H1 (cell line): ENCODE data around the gene METTL9. TPM values are rescaled to one million over a fixed set of nuclear protein-coding genes. Genes with fewer than 3 reads are reported as not detected.
"Not testable (repeated sequence)": the region's sequence is repeated elsewhere in the genome, so short reads cannot be mapped to it uniquely, and the experiment has no call there.

Source experiments
- CTCF ChIA-PET: fragments of 300-600 bp; sonication (Branson Sonifier 250); formaldehyde crosslinking; loops from one replicate; lab custom pipeline; 2021; ENCODE audit not compliant: partially characterized antibody; lab: Charles Lee
- POLR2A ChIA-PET: fragments of 300-600 bp; sonication (Branson Sonifier 250); formaldehyde crosslinking; loops from one replicate; lab custom pipeline; 2021; ENCODE audit warnings: inconsistent platforms; ENCODE audit not compliant: partially characterized antibody; lab: Charles Lee
- DNase-seq, 2 experiments: peaks; one replicate each; pipeline versions ENCODE4 v3.0.0 to v3.0.0-alpha.2; 2010 to 2022; ENCODE audit warnings: low spot score in 2 of 2, low read depth in 1 of 2, mixed read lengths in 1 of 2
- FAIRE-seq: peaks from 2 replicates; lab custom pipeline; 2011; peaks lifted over from hg19 to GRCh38; lab: Jason Lieb, UNC
- H2AFZ ChIP-seq: 2 replicates; pipeline ENCODE4 v1.8.1; 2012; ENCODE audit warnings: low read length, inconsistent platforms
- H2AK5ac ChIP-seq: 2 replicates; pipeline ENCODE4 v1.6.1; 2013; ENCODE audit warnings: low read depth, low read length
- H2BK120ac ChIP-seq: replicated peaks from 2 replicates; pipeline ENCODE3; 2013; ENCODE audit warnings: low read depth, low read length, inconsistent platforms
- H2BK12ac ChIP-seq: 2 replicates; pipeline ENCODE4 v1.6.1; 2013; ENCODE audit warnings: low read depth, low read length
- H2BK15ac ChIP-seq: 2 replicates; pipeline ENCODE4 v1.6.1; 2013; ENCODE audit warnings: low read length
- H2BK20ac ChIP-seq: 2 replicates; pipeline ENCODE4 v1.6.1; 2013; ENCODE audit warnings: low read length
- H2BK5ac ChIP-seq: 2 replicates; pipeline ENCODE4 v1.6.1; 2013; ENCODE audit warnings: low read depth, low read length
- H3K14ac ChIP-seq: 2 replicates; pipeline ENCODE4 v1.6.1; 2013; ENCODE audit warnings: inconsistent platforms; ENCODE audit not compliant: insufficient read length
- H3K18ac ChIP-seq: 2 replicates; pipeline ENCODE4 v1.6.1; 2013; ENCODE audit warnings: low read length; ENCODE audit errors: extremely low read depth
- H3K23ac ChIP-seq: 2 replicates; pipeline ENCODE4 v1.6.1; 2013; ENCODE audit warnings: inconsistent platforms; ENCODE audit not compliant: insufficient read length
- H3K23me2 ChIP-seq: 2 replicates; pipeline ENCODE4 v1.6.1; 2013; ENCODE audit warnings: low read depth, low read length
- H3K27ac ChIP-seq: 2 replicates; pipeline ENCODE4 v1.6.1; 2011; ENCODE audit warnings: low read depth, low read length, inconsistent platforms
- H3K27me3 ChIP-seq, 4 experiments: replicated peaks in 1 of 4; 1 replicate in 1 of 4; 2 replicates in 3 of 4; pipeline versions ENCODE4 v1.6.1 to v1.8.1; 2011 to 2013; ENCODE audit warnings: low read length in 3 of 4, mild to moderate bottlenecking in 3 of 4, inconsistent platforms in 2 of 4, mixed read lengths in 2 of 4, moderate library complexity in 1 of 4; ENCODE audit not compliant: control insufficient read depth in 3 of 4, insufficient read depth in 3 of 4; ENCODE audit errors: extremely low read depth in 1 of 4
- H3K36me3 ChIP-seq, 4 experiments: 2 replicates each; pipeline versions ENCODE4 v1.6.1 to v1.8.1; 2011 to 2013; ENCODE audit warnings: mild to moderate bottlenecking in 4 of 4, low read length in 3 of 4, moderate library complexity in 2 of 4, control low read depth in 1 of 4, inconsistent platforms in 1 of 4; ENCODE audit not compliant: insufficient read depth in 4 of 4, control insufficient read depth in 2 of 4
- H3K4ac ChIP-seq: replicated peaks from 2 replicates; pipeline ENCODE3; 2013; ENCODE audit warnings: low read length, low read depth, mixed read lengths, inconsistent platforms; ENCODE audit not compliant: insufficient read length
- H3K4me1 ChIP-seq, 4 experiments: replicated peaks in 1 of 4; 1 replicate in 1 of 4; 2 replicates in 3 of 4; pipeline versions ENCODE4 v1.6.1 to v1.8.1; 2011 to 2013; ENCODE audit warnings: low read length in 3 of 4, inconsistent platforms in 2 of 4, mixed read lengths in 1 of 4; ENCODE audit not compliant: insufficient read depth in 4 of 4, control insufficient read depth in 3 of 4
- H3K4me2 ChIP-seq, 2 experiments: 2 replicates each; pipeline versions ENCODE4 v1.6.1 to v1.8.1; 2011 to 2013; ENCODE audit warnings: low read depth in 2 of 2, low read length in 2 of 2, control low read depth in 1 of 2, inconsistent platforms in 1 of 2, mild to moderate bottlenecking in 1 of 2; ENCODE audit not compliant: insufficient read depth in 1 of 2
- H3K4me3 ChIP-seq, 4 experiments: fragments of 200-600, 300-600 bp in 1 of 4; sonication (generic), shearing (Covaris generic), sonication (Bioruptor Twin) in 1 of 4; 2 replicates each; pipeline versions ENCODE4 v1.5.1 to v1.8.1; 2011 to 2016; ENCODE audit warnings: low read length in 4 of 4, low read depth in 3 of 4, control low read depth in 2 of 4, inconsistent platforms in 2 of 4, mild to moderate bottlenecking in 2 of 4, mixed read lengths in 1 of 4, moderate library complexity in 1 of 4; ENCODE audit not compliant: insufficient read depth in 2 of 4; ENCODE audit errors: extremely low read depth in 1 of 4
- H3K56ac ChIP-seq: replicated peaks from 2 replicates; pipeline ENCODE3; 2013; ENCODE audit warnings: low read depth, mild to moderate bottlenecking, mixed read lengths, low read length, inconsistent platforms; ENCODE audit not compliant: insufficient read length
- H3K79me1 ChIP-seq: 2 replicates; pipeline ENCODE4 v1.6.1; 2013; ENCODE audit warnings: low read depth, low read length, control low read depth
- H3K79me2 ChIP-seq, 2 experiments: 2 replicates each; pipeline versions ENCODE4 v1.6.1 to v1.8.1; 2012 to 2013; ENCODE audit warnings: low read length in 2 of 2, mild to moderate bottlenecking in 2 of 2, inconsistent platforms in 1 of 2; ENCODE audit not compliant: insufficient read depth in 2 of 2, control insufficient read depth in 1 of 2
- H3K9ac ChIP-seq, 4 experiments: replicated peaks in 1 of 4; 1 replicate in 1 of 4; 2 replicates in 3 of 4; pipeline versions ENCODE4 v1.6.1 to v1.8.1; 2011 to 2013; ENCODE audit warnings: low read depth in 3 of 4, low read length in 3 of 4, control low read depth in 2 of 4, mild to moderate bottlenecking in 2 of 4, moderate library complexity in 2 of 4, inconsistent platforms in 1 of 4; ENCODE audit errors: extremely low read depth in 1 of 4
- H3K9me3 ChIP-seq, 2 experiments: 2 replicates each; pipeline versions ENCODE4 v1.6.1 to v1.8.1; 2012 to 2013; ENCODE audit warnings: mild to moderate bottlenecking in 2 of 2, moderate library complexity in 2 of 2, control low read depth in 1 of 2, inconsistent platforms in 1 of 2, low read depth in 1 of 2, low read length in 1 of 2, mixed read lengths in 1 of 2; ENCODE audit not compliant: insufficient read depth in 2 of 2
- H4K20me1 ChIP-seq, 2 experiments: replicated peaks in 1 of 2; 2 replicates each; pipeline versions ENCODE3 to v1.8.1; 2011 to 2013; ENCODE audit warnings: inconsistent platforms in 2 of 2, low read length in 2 of 2, mild to moderate bottlenecking in 1 of 2; ENCODE audit not compliant: insufficient read depth in 2 of 2, control insufficient read depth in 1 of 2
- H4K5ac ChIP-seq: 2 replicates; pipeline ENCODE4 v1.6.1; 2013; ENCODE audit warnings: low read length, low read depth, mixed read lengths, inconsistent platforms; ENCODE audit not compliant: insufficient read length
- H4K8ac ChIP-seq: 2 replicates; pipeline ENCODE4 v1.8.0; 2013; ENCODE audit warnings: mild to moderate bottlenecking, moderate library complexity, low read length, inconsistent platforms; ENCODE audit not compliant: insufficient read depth; ENCODE audit errors: extremely low read depth
- H4K91ac ChIP-seq: replicated peaks from 2 replicates; pipeline ENCODE3; 2013; ENCODE audit warnings: low read length, mixed read lengths, inconsistent platforms; ENCODE audit not compliant: insufficient read length
- WGBS, 2 experiments: shearing (Covaris generic) in 1 of 2; methylation state at CpG; one replicate each; pipeline versions ENCODE4 v1.1.6 to v1.1.7; 2013 to 2015; ENCODE audit warnings: low lambda C conversion rate in 2 of 2, mixed read lengths in 2 of 2, inconsistent platforms in 1 of 2, low coverage in 1 of 2, missing lambda C conversion rate in 1 of 2; ENCODE audit not compliant: insufficient replicate concordance in 2 of 2, insufficient coverage in 1 of 2, insufficient read length in 1 of 2; ENCODE audit errors: extremely low coverage in 1 of 2, missing lambda C conversion rate in 1 of 2; 5-methylcytosine and 5-hydroxymethylcytosine counted together
- polyA plus RNA-seq, 7 experiments: library from polyadenylated mRNA; depleted of rRNA in 3 of 7; stranded (reverse) in 5 of 7; unstranded in 2 of 7; fragments of >200 nt in 5 of 7; fragments of 200-250 nt in 2 of 7; gene quantifications; 1 replicate in 5 of 7; 2 replicates in 1 of 7; 4 replicates in 1 of 7; pipeline versions ENCODE4 v1.2.1 to v1.2.3, GENCODE V29; 2011 to 2013; ENCODE audit warnings: missing spikeins in 2 of 7, mixed read lengths in 2 of 7
- total RNA-seq: library from RNA; stranded (reverse); fragmentation: NEBNext Ultra II Directional; extraction: Animal tissue kit (Norgen Biotek cat#: 25700); gene quantifications from 2 replicates; pipeline ENCODE4 v1.2.1, GENCODE V29; 2021

Gene METTL9
- total and polyA plus RNA-seq, 2 of the 8 experiments (the other 6 are each of a cell fraction or from before 2014, with no cell fraction given), result 45.4 to 112 TPM

DNA sequence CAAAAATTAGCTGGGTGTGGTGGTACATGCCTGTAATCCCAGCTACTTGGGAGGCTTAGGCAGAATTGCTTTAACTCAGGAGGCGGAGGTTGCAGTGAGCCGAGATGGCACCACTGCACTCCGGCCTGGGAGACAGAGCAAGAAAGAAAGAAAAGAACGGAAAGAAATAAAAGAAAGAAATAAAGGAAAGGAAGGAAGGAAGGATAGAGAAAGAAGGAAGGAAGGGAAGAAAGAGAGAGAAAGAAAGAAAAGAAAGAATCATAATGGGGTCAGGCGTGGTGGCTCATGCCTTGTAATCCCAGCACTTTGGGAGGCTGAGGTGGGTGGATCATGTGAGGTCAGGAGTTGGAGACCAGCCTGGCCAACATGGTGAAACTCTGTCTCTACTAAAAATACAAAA, 10.8 kb upstream of the METTL9 start:
- not testable (repeated sequence) for H2BK12ac ChIP-seq, H3K36me3 ChIP-seq, H3K14ac ChIP-seq, H3K23me2 ChIP-seq, H4K5ac ChIP-seq, H4K8ac ChIP-seq, H3K4me1 ChIP-seq, H3K4me2 ChIP-seq, H3K56ac ChIP-seq, H3K23ac ChIP-seq, H2AK5ac ChIP-seq, H2BK15ac ChIP-seq, H3K27ac ChIP-seq, H2BK5ac ChIP-seq, FAIRE-seq, H3K18ac ChIP-seq, H2BK120ac ChIP-seq, H3K4me3 ChIP-seq, H3K79me1 ChIP-seq, H3K27me3 ChIP-seq, H3K9ac ChIP-seq, H4K20me1 ChIP-seq, H3K4ac ChIP-seq, H4K91ac ChIP-seq, H3K79me2 ChIP-seq, H2AFZ ChIP-seq, DNase-seq, H2BK20ac ChIP-seq, H3K9me3 ChIP-seq
- ChIA-PET CTCF (interaction anchor here (0.7 to 1.7 kb wide), 2 partner anchors 96 to 121 kb away, joined by 3 to 5 read pairs; no protein-coding TSS in a partner anchor), POLR2A (interaction anchor here (1.9 kb wide), 1 partner anchor 10 kb away, joined by 5 read pairs; no protein-coding TSS in a partner anchor)
- WGBS, 2 experiments, result 79 to 87% methylated on average over 1 to 5 of the region's 5 CpGs
